Rectal smooth muscle tissue (tissue), 1 donor: Measurements from ENCODE around the gene JAGN1.
"Not testable (repeated sequence)": the region's sequence is repeated elsewhere in the genome, so short reads cannot be mapped to it uniquely, and the experiment has no call there.

Source experiments
- H3K27ac ChIP-seq: one replicate; pipeline ENCODE4 v1.7.0; 2013; ENCODE audit warnings: low read depth, low read length, inconsistent platforms
- H3K27me3 ChIP-seq: one replicate; pipeline ENCODE4 v1.7.0; 2013; ENCODE audit warnings: low read length; ENCODE audit not compliant: control insufficient read depth, insufficient read depth
- H3K36me3 ChIP-seq: one replicate; pipeline ENCODE4 v1.7.0; 2013; ENCODE audit warnings: low read length; ENCODE audit not compliant: control insufficient read depth, insufficient read depth
- H3K4me1 ChIP-seq: one replicate; pipeline ENCODE4 v1.7.0; 2013; ENCODE audit warnings: low read length; ENCODE audit not compliant: control insufficient read depth, insufficient read depth
- H3K4me3 ChIP-seq: one replicate; pipeline ENCODE4 v1.7.0; 2013; ENCODE audit warnings: low read length
- H3K9ac ChIP-seq: one replicate; pipeline ENCODE4 v1.7.0; 2013; ENCODE audit warnings: low read length

Gene JAGN1

DNA sequence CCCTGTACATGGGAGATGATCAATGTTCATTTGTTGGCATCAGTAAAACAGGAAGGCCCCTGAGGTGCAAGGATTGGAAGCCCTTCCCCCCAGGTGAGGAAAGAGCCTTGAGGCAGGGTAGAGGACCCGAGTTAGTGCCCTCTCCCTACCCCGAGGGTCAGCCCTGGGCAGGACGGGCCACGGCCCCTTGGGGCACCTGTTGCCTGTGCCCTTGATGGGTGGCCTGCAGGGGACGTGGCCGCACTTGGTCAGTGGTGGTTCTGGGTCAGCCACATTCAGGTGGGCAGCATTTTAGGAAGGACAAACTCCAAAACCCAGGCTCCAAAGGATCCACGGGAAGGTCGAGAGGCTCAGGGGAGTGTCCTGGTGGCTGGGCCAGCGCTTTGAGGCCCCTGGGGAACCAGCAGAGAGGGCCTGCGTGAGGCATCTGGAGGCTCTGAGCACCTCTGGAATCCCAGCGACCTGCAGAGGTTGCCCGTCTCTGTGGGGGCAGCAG, 30.8 kb upstream of the JAGN1 start:
- no peak overlapping the region for H3K4me3 ChIP-seq
- peaks cover 6% of the 10 kb centered on the region for H3K4me1 ChIP-seq
- no peaks in the 10 kb centered on the region for H3K27me3 ChIP-seq
- no peak overlapping the region for H3K27ac ChIP-seq
- no peak overlapping the region for H3K9ac ChIP-seq
- H3K36me3 ChIP-seq: no peaks in the 10 kb centered on the region

DNA sequence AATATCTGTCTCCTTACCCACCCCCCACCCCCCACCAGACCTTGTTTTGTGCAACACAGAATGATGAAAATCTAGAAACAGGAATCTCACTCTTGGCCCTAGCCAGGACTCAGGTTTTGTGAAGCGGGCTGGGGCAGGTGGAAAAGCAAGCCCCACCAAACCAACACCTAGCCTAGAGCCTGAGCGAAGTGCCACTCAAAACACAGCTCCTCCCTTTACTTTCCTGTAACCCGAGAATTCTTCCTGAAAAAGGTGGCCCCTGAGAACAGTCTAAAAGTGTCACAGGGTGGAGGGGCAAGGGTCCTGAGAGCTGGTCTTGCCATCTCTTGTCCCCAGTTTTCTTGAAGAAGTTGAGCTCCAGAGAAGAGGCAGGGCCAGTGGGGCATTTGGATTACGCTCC, 29.2 kb upstream of the JAGN1 start:
- peaks cover 16% of the 10 kb centered on the region for H3K4me1 ChIP-seq
- H3K27me3 ChIP-seq: no peaks in the 10 kb centered on the region
- no peak overlapping the region for H3K27ac ChIP-seq
- H3K9ac ChIP-seq: no peak overlapping the region
- H3K36me3 ChIP-seq: no peaks in the 10 kb centered on the region
- no peak overlapping the region for H3K4me3 ChIP-seq

DNA sequence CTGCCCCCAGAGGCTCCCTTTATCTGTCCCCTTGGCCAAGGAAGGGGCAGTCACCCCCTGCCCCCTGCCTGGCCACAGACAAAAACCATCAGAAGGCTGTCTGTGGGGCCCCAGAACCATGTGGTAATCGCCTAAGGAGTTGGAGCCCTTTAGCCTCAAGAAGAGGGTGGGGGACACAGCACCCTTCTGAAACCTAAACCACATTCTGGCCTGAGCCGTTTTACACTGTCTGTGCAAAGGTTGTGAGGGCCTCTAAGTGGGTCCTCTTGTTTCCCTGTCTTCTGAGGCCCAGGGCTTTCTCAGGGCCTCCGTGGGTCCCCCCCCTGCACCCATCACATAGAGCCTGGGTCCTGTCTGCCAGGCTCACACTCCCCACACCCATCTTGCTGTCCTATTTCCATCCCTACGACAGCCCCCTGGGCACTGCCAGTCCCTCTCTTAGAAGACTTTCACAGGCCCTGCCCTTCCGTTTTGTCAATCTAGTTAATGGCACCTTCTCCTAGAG, 28.7 kb upstream of the JAGN1 start:
- no peaks in the 10 kb centered on the region for H3K27me3 ChIP-seq
- peaks cover 19% of the 10 kb centered on the region for H3K4me1 ChIP-seq
- H3K9ac ChIP-seq: no peak overlapping the region
- no peaks in the 10 kb centered on the region for H3K36me3 ChIP-seq
- H3K27ac ChIP-seq: peak overlapping the region; percentile 89
- no peak overlapping the region for H3K4me3 ChIP-seq

DNA sequence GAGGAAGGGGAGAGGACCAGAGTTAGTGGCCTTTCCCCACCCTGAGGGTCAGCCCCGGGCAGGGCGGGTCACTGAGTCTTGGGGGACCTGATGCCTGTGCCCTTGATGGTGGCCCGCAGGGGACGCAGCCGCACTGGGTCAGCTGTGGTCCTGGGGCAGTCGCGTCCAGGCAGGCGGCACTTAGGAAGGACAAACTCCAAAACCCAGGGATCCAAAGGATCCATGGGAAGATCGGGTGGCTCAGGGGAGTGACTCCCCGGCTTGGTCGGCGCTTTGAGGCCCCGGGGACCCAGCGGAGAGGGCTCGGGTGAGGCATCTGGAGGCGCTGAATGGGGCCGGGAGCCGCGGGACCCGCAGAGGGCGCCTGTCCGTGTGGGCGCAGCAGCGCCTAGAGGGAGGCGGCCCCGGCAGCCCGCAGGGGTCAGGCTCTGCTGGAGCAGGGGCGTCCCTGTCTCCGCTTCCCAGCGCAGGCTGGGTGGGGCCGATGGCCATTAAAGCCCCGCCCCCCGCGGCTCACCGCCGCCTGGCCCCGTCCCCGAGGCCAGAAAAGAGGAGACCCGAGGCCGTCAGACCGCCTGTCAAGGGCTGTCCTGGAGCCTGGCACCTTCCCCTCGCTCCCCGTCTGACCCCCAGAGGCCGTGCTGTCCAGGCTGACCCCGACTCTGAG, 27.9 kb upstream of the JAGN1 start:
- Histone ChIP-seq H3K27ac (peak overlapping the region; percentile 89), H3K9ac (no peak overlapping the region), H3K27me3 (no peaks in the 10 kb centered on the region), H3K36me3 (no peaks in the 10 kb centered on the region), H3K4me1 (peaks cover 22% of the 10 kb centered on the region), H3K4me3 (peak overlapping the region; percentile 41)

DNA sequence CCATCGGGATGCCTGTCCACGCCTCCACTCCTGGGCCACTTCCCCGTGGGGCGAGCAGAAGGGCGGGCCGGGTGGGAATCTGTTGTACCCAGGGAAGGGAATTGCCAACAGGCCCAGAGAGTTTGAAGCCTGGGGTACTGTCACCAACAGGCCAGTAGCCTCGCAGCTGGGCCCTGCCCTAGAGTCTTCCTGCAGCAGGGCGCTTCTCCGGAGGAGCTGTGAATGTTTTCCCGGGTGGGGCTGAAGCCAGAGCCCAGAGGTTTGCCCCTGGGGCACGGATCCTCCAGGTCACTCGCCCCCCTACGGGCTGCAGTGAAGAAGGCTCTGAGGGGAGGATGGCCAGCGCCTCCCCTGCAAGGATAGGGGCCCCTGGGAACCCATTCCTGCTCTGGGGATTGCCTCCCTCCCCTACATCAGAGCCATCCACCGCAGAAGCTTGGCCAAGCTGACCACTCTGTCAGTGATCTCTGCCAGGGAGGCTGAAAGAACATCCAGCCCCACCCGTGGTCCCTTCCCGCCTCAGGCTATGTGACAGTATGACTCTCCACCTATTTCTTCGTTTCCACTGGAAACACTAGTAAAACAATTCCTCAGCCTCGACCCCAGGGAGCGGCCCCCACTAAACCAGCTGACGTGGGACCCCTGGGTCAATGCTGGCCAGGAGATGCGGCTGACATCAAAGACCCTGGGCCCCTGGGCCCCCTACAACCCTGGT, 27.2 kb upstream of the JAGN1 start:
- Histone ChIP-seq H3K4me1 (peaks cover 22% of the 10 kb centered on the region), H3K36me3 (no peaks in the 10 kb centered on the region), H3K9ac (no peak overlapping the region), H3K27ac (peak overlapping the region; percentile 89), H3K4me3 (peak overlapping the region; percentile 41), H3K27me3 (no peaks in the 10 kb centered on the region)

DNA sequence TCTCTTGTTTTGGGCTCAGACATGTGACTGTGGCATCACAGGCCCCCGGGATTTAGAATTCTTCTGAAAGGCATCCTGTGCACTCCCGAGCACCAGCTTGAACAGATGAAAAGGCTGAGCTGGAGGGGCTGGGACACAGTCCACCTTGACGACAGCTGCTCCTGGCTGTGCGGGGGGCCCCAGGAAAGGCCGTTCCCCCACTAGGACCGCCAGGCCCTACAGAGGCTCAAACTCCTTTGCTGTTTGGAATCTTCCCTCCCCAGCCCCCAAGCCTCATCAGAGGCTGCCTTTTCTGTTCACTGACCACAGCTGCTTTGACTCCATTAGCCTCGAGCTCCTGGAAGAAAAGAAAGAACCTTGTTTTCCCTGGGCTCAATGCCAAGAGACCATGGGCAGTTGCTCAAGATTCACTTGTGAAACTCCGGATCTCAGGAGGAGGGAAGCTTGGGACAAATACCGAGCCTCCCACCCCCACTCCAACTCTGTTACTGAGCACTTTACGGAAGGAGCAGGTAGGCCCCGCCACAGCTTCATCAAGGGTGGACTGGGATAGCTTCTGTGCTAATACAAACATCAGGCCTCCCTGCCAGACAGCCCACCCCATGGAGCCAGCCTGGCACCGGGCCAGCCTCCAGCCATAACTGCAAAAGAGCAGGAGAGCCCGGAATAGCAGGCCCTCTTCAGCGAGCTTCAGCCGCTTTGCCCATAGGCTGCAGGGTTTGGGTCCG, 26.0 kb upstream of the JAGN1 start:
- Histone ChIP-seq H3K27me3 (no peaks in the 10 kb centered on the region), H3K4me1 (peaks cover 22% of the 10 kb centered on the region), H3K27ac (peak overlapping the region; percentile 89), H3K9ac (no peak overlapping the region), H3K4me3 (peak overlapping the region; percentile 41), H3K36me3 (no peaks in the 10 kb centered on the region)

DNA sequence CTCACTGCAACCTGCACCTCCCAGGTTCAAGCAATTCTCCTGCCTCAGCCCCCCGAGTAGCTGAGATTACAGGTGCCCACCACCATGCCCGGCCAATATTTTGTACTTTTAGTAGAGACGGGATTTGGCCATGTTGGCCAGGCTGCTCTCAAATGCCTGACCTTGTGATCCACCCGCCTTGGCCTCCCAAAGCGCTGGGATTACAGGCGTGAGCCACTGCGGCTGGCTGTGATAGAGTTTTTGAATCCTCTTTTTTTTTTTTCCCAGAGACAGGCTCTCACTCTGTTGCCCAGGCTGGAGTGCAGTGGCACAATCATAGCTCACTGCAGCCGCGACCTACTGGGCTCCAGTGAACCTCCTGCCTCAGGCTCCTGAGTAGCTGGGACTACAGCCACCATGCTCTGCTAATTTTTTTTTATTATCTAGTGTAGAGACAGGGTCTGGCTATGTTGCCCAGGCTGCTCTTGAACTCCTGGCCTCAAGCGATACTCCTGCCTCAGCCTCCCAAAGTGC, 25.2 kb upstream of the JAGN1 start:
- peaks cover 22% of the 10 kb centered on the region for H3K4me1 ChIP-seq
- peak overlapping the region; percentile 89 for H3K27ac ChIP-seq
- not testable (repeated sequence) for H3K27me3 ChIP-seq, H3K36me3 ChIP-seq, H3K9ac ChIP-seq, H3K4me3 ChIP-seq

DNA sequence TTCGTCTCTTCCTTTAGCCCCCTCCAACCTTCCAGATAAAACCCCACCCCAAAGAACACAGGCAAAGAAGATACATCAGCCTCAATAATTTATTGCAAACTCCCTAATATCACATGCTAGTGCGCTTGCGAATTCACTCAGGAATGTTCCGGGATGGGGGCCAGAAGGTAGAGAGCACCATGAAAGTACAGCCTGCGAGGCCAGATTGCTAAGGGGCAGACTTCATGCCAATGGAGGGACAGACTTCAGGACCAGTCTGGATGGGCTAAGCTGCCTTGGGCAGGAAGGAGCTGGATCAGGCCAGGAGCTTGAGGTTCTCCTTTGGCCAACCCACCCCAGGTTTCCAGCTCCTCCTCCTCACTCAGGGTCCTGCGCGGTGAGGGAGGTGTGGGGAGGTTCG, 23.8 kb upstream of the JAGN1 start:
- Histone ChIP-seq H3K27me3 (no peaks in the 10 kb centered on the region), H3K27ac (peak overlapping the region; percentile 89), H3K36me3 (no peaks in the 10 kb centered on the region), H3K9ac (no peak overlapping the region), H3K4me3 (no peak overlapping the region), H3K4me1 (peaks cover 22% of the 10 kb centered on the region)

DNA sequence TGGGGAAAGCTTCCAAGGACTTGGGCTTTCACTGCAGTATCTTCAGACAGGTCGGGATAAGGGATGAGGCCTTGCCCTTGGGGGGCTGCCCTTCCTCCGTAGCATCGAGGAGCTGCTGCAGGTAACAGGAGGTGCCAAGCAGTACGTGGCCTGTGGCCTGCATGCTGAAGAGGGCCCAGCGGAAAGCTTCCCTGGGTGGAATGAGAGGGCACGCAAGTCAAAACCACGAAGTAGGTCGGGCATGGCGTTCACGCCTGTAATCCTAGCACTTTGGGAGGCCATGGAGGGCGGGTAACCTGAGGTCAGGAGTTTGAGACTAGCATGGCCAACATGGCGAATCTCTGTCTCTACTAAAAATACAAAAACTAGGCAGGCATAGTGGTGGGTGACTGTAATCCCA, 23.3 kb upstream of the JAGN1 start:
- Histone ChIP-seq H3K9ac (no peak overlapping the region), H3K36me3 (no peaks in the 10 kb centered on the region), H3K27me3 (no peaks in the 10 kb centered on the region), H3K27ac (peak overlapping the region; percentile 89), H3K4me3 (no peak overlapping the region), H3K4me1 (peaks cover 22% of the 10 kb centered on the region)

DNA sequence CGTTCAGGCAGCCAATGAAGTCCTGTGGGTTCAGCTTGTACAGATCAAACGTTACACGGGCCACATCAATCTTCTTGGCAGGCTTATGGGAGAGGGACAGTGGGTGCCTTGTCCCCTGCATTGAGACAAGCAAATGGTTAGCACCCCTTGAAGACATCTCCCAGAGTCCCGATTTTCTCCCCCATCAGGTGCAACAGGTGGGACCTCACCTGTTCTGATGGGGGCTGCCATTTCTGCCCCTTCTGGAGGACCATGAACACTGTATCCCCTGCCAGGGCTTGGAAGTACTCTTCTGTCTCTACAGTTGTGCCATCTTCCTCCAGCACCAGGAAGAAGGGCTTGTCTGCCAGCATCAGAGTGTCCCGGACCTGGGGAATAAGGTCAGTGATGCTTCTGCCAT, 20.5 kb upstream of the JAGN1 start:
- no peak overlapping the region for H3K9ac ChIP-seq
- H3K4me3 ChIP-seq: no peak overlapping the region
- no peaks in the 10 kb centered on the region for H3K27me3 ChIP-seq
- no peak overlapping the region for H3K27ac ChIP-seq
- peaks cover 13% of the 10 kb centered on the region for H3K4me1 ChIP-seq
- no peaks in the 10 kb centered on the region for H3K36me3 ChIP-seq

DNA sequence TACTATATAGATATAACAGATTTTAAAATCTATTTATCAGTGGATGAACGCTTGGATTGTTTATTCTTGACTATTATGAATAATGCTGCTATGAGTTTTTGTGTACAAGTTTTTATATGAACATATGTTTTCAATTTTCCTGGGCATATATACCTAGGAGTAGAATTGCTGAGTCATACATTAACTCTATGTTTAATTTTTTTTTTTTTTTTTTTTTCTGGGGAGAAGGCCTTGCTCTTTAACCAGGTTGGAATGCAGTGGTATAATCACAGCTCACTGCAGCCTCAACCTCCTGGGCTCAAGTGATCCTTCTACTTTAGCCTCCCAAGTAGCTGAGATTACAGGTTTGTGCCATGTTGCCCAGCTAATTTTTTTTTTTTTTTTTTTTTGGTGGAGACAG, 19.4 kb upstream of the JAGN1 start:
- Histone ChIP-seq H3K9ac (no peak overlapping the region), H3K4me1 (peaks cover 7% of the 10 kb centered on the region), H3K27me3 (no peaks in the 10 kb centered on the region), H3K27ac (no peak overlapping the region), H3K4me3 (no peak overlapping the region), H3K36me3 (no peaks in the 10 kb centered on the region)

DNA sequence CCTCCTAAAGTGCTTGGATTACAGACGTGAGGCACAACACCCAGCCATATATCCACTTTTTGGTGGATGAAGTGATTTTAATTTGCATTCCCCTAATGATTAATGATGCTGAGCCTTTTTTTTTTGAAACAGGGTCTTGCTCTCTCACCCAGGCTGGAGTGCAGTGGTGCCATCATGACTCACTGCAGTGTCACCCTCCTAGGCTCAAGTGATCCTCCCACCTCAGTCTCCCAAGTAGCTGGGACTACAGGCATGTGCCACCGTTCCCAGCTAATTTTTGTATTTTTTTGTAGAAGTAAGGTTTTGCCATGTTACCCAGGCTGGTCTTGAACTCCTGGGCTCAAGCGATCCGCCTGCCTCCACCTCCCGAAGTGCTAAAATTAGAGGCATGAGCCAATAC, 18.3 kb upstream of the JAGN1 start:
- not testable (repeated sequence) for H3K9ac ChIP-seq, H3K36me3 ChIP-seq, H3K4me1 ChIP-seq

More for the DNA sequence above, 18.3 kb upstream of the JAGN1 start:
- H3K27me3 ChIP-seq, H3K27ac ChIP-seq, H3K4me3 ChIP-seq: not testable (repeated sequence)
